Measurements from ENCODE around the gene TOR1AIP2.
"Not testable (repeated sequence)": the region's sequence is repeated elsewhere in the genome, so short reads cannot be mapped to it uniquely, and the experiment has no call there.

Gene TOR1AIP2

DNA sequence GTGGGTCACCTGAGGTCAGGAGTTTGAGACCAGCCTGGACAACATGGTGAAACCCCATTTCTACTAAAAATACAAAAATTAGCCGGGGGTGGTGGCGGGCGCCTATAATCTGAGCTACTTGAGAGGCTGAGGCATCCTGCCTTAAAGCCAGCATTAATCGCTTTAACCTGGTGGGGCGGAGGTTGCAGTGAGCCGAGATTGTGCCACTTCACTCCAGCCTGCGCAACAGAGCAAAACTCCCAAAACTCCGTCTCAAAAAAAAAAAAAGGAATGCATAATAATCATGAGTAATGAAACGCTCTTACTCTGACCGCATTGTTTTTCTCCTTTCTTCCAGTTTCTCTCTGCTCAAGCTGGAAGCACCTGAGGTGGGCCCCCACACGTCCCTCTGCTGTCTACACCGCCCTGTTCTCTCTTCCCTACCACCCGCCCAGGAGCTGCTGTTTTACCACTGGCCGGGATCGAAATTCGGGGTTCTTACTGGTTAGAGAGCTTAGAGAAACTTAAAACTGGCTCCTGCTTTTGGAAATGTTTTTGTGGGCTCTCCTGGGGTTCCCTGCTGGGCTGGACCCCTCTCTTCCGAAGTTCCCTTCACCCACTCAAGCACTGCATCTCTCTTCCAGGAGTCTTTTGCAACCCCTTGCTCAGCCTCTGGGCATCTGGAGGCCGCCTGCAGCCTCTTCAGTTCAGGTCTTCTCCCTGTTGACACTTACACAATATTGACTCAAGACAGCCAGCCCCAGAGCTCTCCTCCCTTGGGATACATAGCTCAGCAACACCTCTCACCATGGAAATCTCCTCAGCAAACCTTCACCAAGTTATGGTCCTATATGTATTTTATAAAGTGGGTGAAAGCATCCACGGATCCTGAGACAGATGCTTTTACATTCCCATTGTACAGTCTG is 72.1 kb downstream of the TOR1AIP2 start:
- Histone ChIP-seq H3K4me1 (ENCODE audit: control insufficient read depth, insufficient read depth, low read length) (no peaks in the 10 kb centered on the region), H3K4me3 (ENCODE audit: low read depth, low read length) (no peak overlapping the region), H3K36me3 (ENCODE audit: control insufficient read depth, insufficient read depth, low read length) (no peaks in the 10 kb centered on the region), H3K27me3 (ENCODE audit: control insufficient read depth, insufficient read depth, low read length) (no peaks in the 10 kb centered on the region), H3K9me3 (ENCODE audit: control insufficient read depth, insufficient read depth, low read length) (no peaks in the 10 kb centered on the region), H3K27ac (ENCODE audit: low read depth, low read length) (no peak overlapping the region), H3K9ac (ENCODE audit: low read depth, low read length) (no peak overlapping the region)

DNA sequence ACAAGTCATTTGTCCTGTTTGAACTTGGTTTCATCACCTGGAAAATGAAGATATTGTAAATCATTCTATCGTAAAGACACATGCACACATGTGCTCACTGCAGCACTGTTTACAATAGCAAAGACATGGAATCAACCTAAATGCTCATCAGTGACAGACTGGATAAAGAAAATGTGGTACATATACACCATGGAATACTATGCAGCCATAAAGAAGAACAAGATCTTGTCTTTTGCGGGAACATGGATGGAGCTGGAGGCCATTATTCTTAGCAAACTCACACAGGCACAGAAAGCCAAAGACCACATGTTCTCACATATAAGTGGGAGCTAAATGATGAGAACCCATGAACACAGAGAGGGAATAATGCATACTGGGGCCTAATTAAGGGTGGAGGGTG is 73.2 kb downstream of the TOR1AIP2 start:
- H3K9me3 ChIP-seq (ENCODE audit: control insufficient read depth, insufficient read depth, low read length); H3K27me3 ChIP-seq (ENCODE audit: control insufficient read depth, insufficient read depth, low read length); H3K4me1 ChIP-seq (ENCODE audit: control insufficient read depth, insufficient read depth, low read length); H3K27ac ChIP-seq (ENCODE audit: low read depth, low read length); H3K36me3 ChIP-seq (ENCODE audit: control insufficient read depth, insufficient read depth, low read length); H3K4me3 ChIP-seq (ENCODE audit: low read depth, low read length); H3K9ac ChIP-seq (ENCODE audit: low read depth, low read length): not testable (repeated sequence)

DNA sequence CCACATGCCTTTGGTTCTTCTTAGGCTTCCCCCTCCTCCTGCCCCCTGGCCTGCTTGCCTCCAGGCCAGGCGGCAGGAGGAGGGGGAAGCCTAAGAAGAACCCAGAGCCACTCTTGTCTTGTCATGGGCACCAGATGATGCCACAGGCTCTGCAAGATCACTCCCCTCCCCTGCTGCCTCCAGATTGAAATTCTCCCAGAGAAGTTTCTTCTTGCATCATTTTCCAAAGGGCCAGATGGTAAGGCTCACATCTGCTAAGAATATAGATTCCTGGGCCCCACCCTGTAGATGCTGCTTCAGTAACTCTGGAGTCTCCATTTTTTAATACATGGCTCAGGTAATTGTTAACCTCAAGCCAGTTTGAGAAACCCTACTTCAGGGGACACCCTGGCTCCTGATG is 73.7 kb downstream of the TOR1AIP2 start:
- Histone ChIP-seq H3K4me3 (ENCODE audit: low read depth, low read length) (no peak overlapping the region), H3K9ac (ENCODE audit: low read depth, low read length) (no peak overlapping the region), H3K27me3 (ENCODE audit: control insufficient read depth, insufficient read depth, low read length) (no peaks in the 10 kb centered on the region), H3K36me3 (ENCODE audit: control insufficient read depth, insufficient read depth, low read length) (no peaks in the 10 kb centered on the region), H3K4me1 (ENCODE audit: control insufficient read depth, insufficient read depth, low read length) (no peaks in the 10 kb centered on the region), H3K9me3 (ENCODE audit: control insufficient read depth, insufficient read depth, low read length) (no peaks in the 10 kb centered on the region), H3K27ac (ENCODE audit: low read depth, low read length) (no peak overlapping the region)

DNA sequence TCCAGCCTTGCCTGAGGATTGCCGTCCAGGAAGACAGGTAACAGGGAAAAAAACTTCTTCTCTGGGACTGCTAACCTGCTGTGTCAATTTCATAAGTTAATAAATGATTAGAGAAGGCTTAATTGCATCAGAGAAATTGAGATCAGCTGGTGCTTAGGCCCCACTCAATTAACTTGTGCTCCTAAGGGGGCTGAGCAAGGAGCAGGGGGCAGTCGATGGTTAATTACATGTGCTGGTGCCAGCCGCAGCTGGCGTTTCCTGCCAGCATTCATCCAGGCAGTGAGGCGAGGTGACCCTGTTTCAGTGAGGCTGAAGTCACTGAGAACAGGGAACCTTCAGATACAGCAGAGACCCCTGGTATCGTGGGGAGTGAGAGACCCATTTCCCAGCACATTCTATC is 74.5 kb downstream of the TOR1AIP2 start:
- Histone ChIP-seq H3K9me3 (ENCODE audit: control insufficient read depth, insufficient read depth, low read length) (no peaks in the 10 kb centered on the region), H3K9ac (ENCODE audit: low read depth, low read length) (no peak overlapping the region), H3K36me3 (ENCODE audit: control insufficient read depth, insufficient read depth, low read length) (no peaks in the 10 kb centered on the region), H3K27me3 (ENCODE audit: control insufficient read depth, insufficient read depth, low read length) (no peaks in the 10 kb centered on the region), H3K4me3 (ENCODE audit: low read depth, low read length) (no peak overlapping the region), H3K4me1 (ENCODE audit: control insufficient read depth, insufficient read depth, low read length) (no peaks in the 10 kb centered on the region), H3K27ac (ENCODE audit: low read depth, low read length) (no peak overlapping the region)

DNA sequence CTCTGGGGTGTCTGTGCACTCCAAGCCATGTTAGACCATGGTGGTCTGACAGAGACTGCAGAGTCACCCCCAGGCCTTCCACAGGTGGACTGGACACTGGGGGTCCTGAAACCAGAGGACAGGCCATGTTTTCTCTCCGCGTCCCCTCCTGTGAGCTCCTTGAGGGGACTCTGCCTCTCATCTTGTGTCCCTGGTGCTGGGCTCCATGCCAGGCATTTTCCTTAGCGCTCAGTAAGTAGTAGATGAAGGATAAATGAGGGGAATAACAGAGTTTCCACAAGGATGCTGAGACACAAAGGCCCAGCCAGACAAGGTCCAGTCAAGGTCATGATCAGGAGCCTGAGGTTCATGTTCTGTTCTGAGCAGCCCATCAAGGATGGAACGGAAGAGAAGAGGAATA is 77.1 kb downstream of the TOR1AIP2 start:
- Histone ChIP-seq H3K4me3 (ENCODE audit: low read depth, low read length) (no peak overlapping the region), H3K9me3 (ENCODE audit: control insufficient read depth, insufficient read depth, low read length) (no peaks in the 10 kb centered on the region), H3K4me1 (ENCODE audit: control insufficient read depth, insufficient read depth, low read length) (no peaks in the 10 kb centered on the region), H3K27ac (ENCODE audit: low read depth, low read length) (no peak overlapping the region), H3K27me3 (ENCODE audit: control insufficient read depth, insufficient read depth, low read length) (no peaks in the 10 kb centered on the region), H3K36me3 (ENCODE audit: control insufficient read depth, insufficient read depth, low read length) (no peaks in the 10 kb centered on the region), H3K9ac (ENCODE audit: low read depth, low read length) (no peak overlapping the region)

DNA sequence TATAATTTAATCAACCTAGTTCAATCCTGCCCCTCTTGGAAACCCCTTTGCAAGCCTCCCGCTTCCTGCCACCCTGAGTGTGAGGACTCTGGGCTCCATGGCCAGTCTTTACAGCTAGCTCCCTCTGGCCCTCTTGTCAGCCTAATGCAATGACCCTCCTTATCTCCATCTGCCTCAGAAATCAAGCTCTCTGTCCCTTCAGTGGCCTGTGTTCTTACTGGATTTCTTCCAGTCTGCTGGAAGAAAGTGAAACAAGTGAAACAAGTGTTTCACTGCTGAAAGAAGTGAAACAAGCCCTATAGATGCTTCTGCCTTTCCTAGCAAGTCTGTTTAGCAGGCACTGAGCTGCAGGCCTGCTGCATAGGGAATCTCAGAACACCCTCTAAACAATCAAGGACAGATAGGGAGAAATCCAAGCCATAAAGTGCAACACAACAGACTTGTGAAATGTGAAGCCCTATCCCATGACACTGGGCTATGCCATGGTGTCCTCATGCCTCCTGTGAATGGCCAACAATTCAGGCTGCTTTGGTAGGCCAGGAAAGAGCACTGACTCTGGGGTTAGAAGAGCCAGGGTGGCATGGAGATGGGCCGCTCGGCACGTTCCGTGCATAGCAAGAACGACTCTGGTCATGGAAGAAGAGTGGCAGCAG is 78.6 kb downstream of the TOR1AIP2 start:
- Histone ChIP-seq H3K9ac (ENCODE audit: low read depth, low read length) (no peak overlapping the region), H3K27ac (ENCODE audit: low read depth, low read length) (no peak overlapping the region), H3K9me3 (ENCODE audit: control insufficient read depth, insufficient read depth, low read length) (no peaks in the 10 kb centered on the region), H3K27me3 (ENCODE audit: control insufficient read depth, insufficient read depth, low read length) (no peaks in the 10 kb centered on the region), H3K4me1 (ENCODE audit: control insufficient read depth, insufficient read depth, low read length) (no peaks in the 10 kb centered on the region), H3K36me3 (ENCODE audit: control insufficient read depth, insufficient read depth, low read length) (no peaks in the 10 kb centered on the region), H3K4me3 (ENCODE audit: low read depth, low read length) (no peak overlapping the region)

DNA sequence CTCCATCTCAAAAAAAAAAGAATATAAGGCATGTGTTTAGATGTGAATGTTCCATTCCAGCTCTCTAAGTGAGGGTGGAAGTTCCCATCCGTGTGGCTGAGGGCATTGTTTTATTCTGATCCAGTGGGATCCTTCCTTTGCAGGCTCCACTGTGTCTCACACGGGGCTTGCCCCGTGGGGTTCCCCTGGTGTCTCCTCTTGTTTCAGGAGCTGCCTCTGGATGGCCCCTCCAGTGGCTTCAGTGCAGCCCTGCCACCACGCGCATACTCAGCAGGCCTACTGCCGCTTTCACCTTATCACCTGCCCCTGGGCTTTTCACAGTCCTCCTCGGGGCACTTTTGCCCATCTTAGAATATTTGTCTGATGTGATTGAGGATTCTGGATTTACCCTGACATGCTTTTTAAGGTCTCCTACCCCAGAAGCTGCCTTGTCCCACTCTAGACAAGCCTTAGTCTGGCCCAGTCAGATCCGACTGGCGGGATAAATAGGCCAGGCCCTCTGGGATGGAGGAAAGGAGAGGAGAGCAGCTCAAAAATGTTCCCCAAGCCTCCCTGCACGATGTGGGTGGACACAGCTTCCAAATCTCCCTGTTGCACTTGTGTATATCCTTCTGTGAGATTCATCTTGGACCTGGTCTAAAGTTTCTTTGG is 79.3 kb downstream of the TOR1AIP2 start:
- H3K4me1 ChIP-seq (ENCODE audit: control insufficient read depth, insufficient read depth, low read length) = no peaks in the 10 kb centered on the region
- H3K9me3 ChIP-seq (ENCODE audit: control insufficient read depth, insufficient read depth, low read length) = no peaks in the 10 kb centered on the region
- no peak overlapping the region for H3K4me3 ChIP-seq (ENCODE audit: low read depth, low read length)
- H3K9ac ChIP-seq (ENCODE audit: low read depth, low read length) = no peak overlapping the region
- H3K36me3 ChIP-seq (ENCODE audit: control insufficient read depth, insufficient read depth, low read length) = no peaks in the 10 kb centered on the region
- H3K27me3 ChIP-seq (ENCODE audit: control insufficient read depth, insufficient read depth, low read length) = no peaks in the 10 kb centered on the region
- H3K27ac ChIP-seq (ENCODE audit: low read depth, low read length) = no peak overlapping the region

DNA sequence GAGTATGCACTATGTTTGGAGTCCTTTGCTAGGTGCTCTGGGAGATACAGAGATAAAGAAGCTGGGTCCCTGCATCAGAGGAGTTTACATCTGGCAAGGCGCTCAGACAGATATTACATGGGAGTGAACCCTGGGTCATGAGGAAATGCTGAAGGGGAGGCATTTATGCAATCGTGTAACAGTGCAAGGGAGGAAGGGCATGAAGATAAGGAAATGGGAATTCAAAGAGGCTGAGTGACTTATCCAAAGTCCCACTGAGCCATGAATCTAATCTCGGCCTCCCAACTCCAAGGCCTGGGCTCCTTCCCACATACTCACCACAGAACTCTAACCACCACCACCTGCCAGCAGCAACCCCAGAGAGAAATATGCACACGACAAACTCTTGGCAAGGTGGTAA is 82.9 kb downstream of the TOR1AIP2 start:
- Histone ChIP-seq H3K27ac (ENCODE audit: low read depth, low read length) (no peak overlapping the region), H3K36me3 (ENCODE audit: control insufficient read depth, insufficient read depth, low read length) (no peaks in the 10 kb centered on the region), H3K4me3 (ENCODE audit: low read depth, low read length) (no peak overlapping the region)

DNA sequence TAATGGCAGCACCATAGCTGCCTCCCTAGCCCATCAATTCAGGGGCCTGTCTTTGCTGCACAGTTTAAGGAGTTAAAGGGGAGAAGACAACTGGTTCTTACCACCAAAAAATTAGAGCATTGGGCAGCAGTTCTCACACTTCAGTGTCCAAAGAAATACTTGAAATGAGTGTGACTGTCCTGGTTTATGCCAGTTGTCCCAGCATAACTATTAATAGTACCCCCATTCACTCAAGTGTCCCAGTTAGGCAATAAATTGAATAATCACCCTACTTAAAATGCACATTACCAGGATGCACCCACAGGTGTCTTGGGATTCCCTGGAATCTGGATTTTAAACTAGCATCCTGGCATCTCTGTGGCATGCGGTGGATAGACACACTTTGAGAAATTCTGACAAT is 83.5 kb downstream of the TOR1AIP2 start:
- no peaks in the 10 kb centered on the region for H3K4me1 ChIP-seq (ENCODE audit: control insufficient read depth, insufficient read depth, low read length)
- H3K36me3 ChIP-seq (ENCODE audit: control insufficient read depth, insufficient read depth, low read length) = no peaks in the 10 kb centered on the region
- no peaks in the 10 kb centered on the region for H3K9me3 ChIP-seq (ENCODE audit: control insufficient read depth, insufficient read depth, low read length)
- H3K27me3 ChIP-seq (ENCODE audit: control insufficient read depth, insufficient read depth, low read length) = no peaks in the 10 kb centered on the region
- no peak overlapping the region for H3K27ac ChIP-seq (ENCODE audit: low read depth, low read length)
- H3K9ac ChIP-seq (ENCODE audit: low read depth, low read length) = no peak overlapping the region
- no peak overlapping the region for H3K4me3 ChIP-seq (ENCODE audit: low read depth, low read length)

More for the DNA sequence above, 82.9 kb downstream of the TOR1AIP2 start:
- Histone ChIP-seq H3K9me3 (ENCODE audit: control insufficient read depth, insufficient read depth, low read length) (no peaks in the 10 kb centered on the region), H3K4me1 (ENCODE audit: control insufficient read depth, insufficient read depth, low read length) (no peaks in the 10 kb centered on the region), H3K9ac (ENCODE audit: low read depth, low read length) (no peak overlapping the region), H3K27me3 (ENCODE audit: control insufficient read depth, insufficient read depth, low read length) (no peaks in the 10 kb centered on the region)

DNA sequence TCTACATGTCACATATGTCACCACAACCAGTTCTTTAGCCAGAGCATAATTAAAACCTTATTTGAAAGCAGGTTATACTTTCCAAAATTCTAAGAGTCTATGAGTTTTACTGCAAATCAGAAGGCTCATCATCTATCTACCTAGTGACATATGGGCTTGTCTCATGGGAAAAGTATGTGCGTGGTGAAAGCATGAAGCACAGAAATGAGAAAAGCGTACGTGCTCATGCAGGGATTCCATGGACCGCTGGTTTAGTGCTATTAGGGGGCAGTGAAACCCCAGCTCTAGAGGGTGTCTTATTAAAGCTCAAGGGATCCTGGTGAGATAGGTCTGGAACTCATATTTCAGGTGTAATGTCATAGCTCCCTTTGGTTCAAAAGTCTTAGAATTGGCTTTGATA is 84.3 kb downstream of the TOR1AIP2 start:
- H3K4me3 ChIP-seq (ENCODE audit: low read depth, low read length) = no peak overlapping the region
- peaks cover 4% of the 10 kb centered on the region for H3K4me1 ChIP-seq (ENCODE audit: control insufficient read depth, insufficient read depth, low read length)
- no peaks in the 10 kb centered on the region for H3K36me3 ChIP-seq (ENCODE audit: control insufficient read depth, insufficient read depth, low read length)
- H3K27ac ChIP-seq (ENCODE audit: low read depth, low read length) = no peak overlapping the region
- H3K9ac ChIP-seq (ENCODE audit: low read depth, low read length) = no peak overlapping the region
- H3K27me3 ChIP-seq (ENCODE audit: control insufficient read depth, insufficient read depth, low read length) = no peaks in the 10 kb centered on the region
- no peaks in the 10 kb centered on the region for H3K9me3 ChIP-seq (ENCODE audit: control insufficient read depth, insufficient read depth, low read length)
